Adrenal gland (tissue), 12 donors: ENCODE results near the gene LYRM4. TPM values are rescaled to one million over a fixed set of nuclear protein-coding genes. Genes with fewer than 3 reads are reported as not detected.

Source experiments
- DNase-seq, 7 donors: peaks; one replicate each; pipeline ENCODE4 v3.0.0-alpha.2; 2019 to 2020
- H3K27ac ChIP-seq, 5 donors: fragments of 200-600 bp; sonication (generic) in 4 of 5; 1 replicate in 3 of 5; 2 replicates in 2 of 5; pipeline versions ENCODE4 v1.5.1 to v1.8.0; 2016 to 2020; ENCODE audit warnings: mild to moderate bottlenecking in 1 of 5
- H3K27me3 ChIP-seq: fragments of 200-600 bp; 2 replicates; pipeline ENCODE4 v1.8.0; 2021
- H3K36me3 ChIP-seq, 2 donors: fragments of 200-600 bp; replicated peaks in 1 of 2; 1 replicate in 1 of 2; 2 replicates in 1 of 2; pipeline versions ENCODE4 v1.5.1 to v1.8.0; 2018 to 2022
- H3K4me1 ChIP-seq, 2 donors: fragments of 200-600 bp; replicated peaks in 1 of 2; 1 replicate in 1 of 2; 2 replicates in 1 of 2; pipeline versions ENCODE4 v1.5.1 to v1.8.0; 2018 to 2021
- H3K4me3 ChIP-seq, 4 donors: fragments of 200-600 bp; sonication (generic) in 3 of 4; one replicate each; pipeline ENCODE4 v1.5.1; 2016 to 2018
- H3K9me3 ChIP-seq, 3 donors: fragments of 200-600 bp; sonication (generic) in 1 of 3; replicated peaks in 1 of 3; 1 replicate in 2 of 3; 2 replicates in 1 of 3; pipeline versions ENCODE4 v1.5.1 to v1.8.0; 2016 to 2021
- POLR2A ChIP-seq, 2 donors: fragments of 450-650 bp; IDR thresholded peaks; one replicate each; pipeline ENCODE4 v1.6.1; 2017; ENCODE audit warnings: antibody characterized with exemption in 2 of 2, mild to moderate bottlenecking in 2 of 2, moderate library complexity in 1 of 2
- WGBS, 4 donors: extraction: QIAGEN DNeasy Blood & Tissue Kit in 2 of 4; methylation state at CpG; one replicate each; pipeline versions ENCODE4 v1.1.5 to v1.1.7; 2013 to 2017; 5-methylcytosine and 5-hydroxymethylcytosine counted together
- intact Hi-C, 2 donors: fragments of 100-400 bp; cut with DNase I; formaldehyde crosslinking; loops; one replicate each; pipeline versions ENCODE4 v1.14.1 to v1.15.0; 2022 to 2023
- polyA plus RNA-seq, 3 donors: library from polyadenylated mRNA; stranded (reverse); fragments of 200-250 nt in 2 of 3; fragments of 350-450 nt in 1 of 3; fragmentation: Illumina TruSeq in 1 of 3; extraction: RNeasy Lipid Tissue Mini Kit (QIAGEN cat#74804) in 1 of 3; gene quantifications; one replicate each; pipeline ENCODE4 v1.2.3, GENCODE V29; 2013 to 2014
- total RNA-seq, 9 donors: library from RNA; depleted of rRNA in 4 of 9; stranded (reverse); fragments of >200 nt in 4 of 9; fragments of 120-200 nt in 1 of 9; fragmentation: NEBNext Ultra II Directional in 1 of 9; extraction: Animal tissue kit (Norgen Biotek cat#: 25700) in 1 of 9; gene quantifications; one replicate each; pipeline versions ENCODE4 v1.1.0 to v1.2.4, GENCODE V29; 2013 to 2023
- TF ChIP-seq, protein P1 (sequence below), 6 experiments: fragments of 450-650 bp in 4 of 6; fragments of 200-600 bp in 2 of 6; sonication (generic) in 1 of 6; IDR thresholded peaks; 1 replicate in 5 of 6; 2 replicates in 1 of 6; pipeline versions ENCODE4 v1.5.1 to v1.8.0; 2016 to 2021; ENCODE audit warnings: antibody characterized with exemption in 6 of 6, mild to moderate bottlenecking in 2 of 6, moderate library complexity in 1 of 6
- donor health status: healthy with polysubstance abuse.
- donor health status: Bipolar disorder and iron deficiency.
- donor health status: DM: yes; HTN: yes; CAD: no.
- donor health status: DM: no; HTN: no; CAD: no.
- donor health status: DM: no; HTN: no; CAD: no.
- donor health status: DM: yes; HTN: yes; CAD: no.

LYRM4 gene
- total and polyA plus RNA-seq, 12 donors, result 16.1 to 65.1 (median 29.9) TPM

- no peak for DNase-seq
- Histone ChIP-seq H3K4me3 (no peak overlapping the region), H3K27me3 (no peaks in the 10 kb centered on the region), H3K9me3 (no peaks in the 10 kb centered on the region), H3K36me3 (no peaks in the 10 kb centered on the region), H3K27ac (no peak overlapping the region), H3K4me1 (peaks cover 0 to 8% of the 10 kb centered on the region in 2 donors)
- TF ChIP-seq POLR2A (IDR thresholded peaks at IDR 0.05), result no peak
- TF ChIP-seq, protein P1, sequence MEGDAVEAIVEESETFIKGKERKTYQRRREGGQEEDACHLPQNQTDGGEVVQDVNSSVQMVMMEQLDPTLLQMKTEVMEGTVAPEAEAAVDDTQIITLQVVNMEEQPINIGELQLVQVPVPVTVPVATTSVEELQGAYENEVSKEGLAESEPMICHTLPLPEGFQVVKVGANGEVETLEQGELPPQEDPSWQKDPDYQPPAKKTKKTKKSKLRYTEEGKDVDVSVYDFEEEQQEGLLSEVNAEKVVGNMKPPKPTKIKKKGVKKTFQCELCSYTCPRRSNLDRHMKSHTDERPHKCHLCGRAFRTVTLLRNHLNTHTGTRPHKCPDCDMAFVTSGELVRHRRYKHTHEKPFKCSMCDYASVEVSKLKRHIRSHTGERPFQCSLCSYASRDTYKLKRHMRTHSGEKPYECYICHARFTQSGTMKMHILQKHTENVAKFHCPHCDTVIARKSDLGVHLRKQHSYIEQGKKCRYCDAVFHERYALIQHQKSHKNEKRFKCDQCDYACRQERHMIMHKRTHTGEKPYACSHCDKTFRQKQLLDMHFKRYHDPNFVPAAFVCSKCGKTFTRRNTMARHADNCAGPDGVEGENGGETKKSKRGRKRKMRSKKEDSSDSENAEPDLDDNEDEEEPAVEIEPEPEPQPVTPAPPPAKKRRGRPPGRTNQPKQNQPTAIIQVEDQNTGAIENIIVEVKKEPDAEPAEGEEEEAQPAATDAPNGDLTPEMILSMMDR (IDR thresholded peaks at IDR 0.05), result no peak
- 82 to 87% (median 82%) methylated on average over 4 of the region's 4 CpGs for WGBS, 4 donors
- intact Hi-C loops, result no loop called here
Measured at GRCh38 chr6:5230081-5230480, 30.7 kb downstream of the LYRM4 start.

DNA sequence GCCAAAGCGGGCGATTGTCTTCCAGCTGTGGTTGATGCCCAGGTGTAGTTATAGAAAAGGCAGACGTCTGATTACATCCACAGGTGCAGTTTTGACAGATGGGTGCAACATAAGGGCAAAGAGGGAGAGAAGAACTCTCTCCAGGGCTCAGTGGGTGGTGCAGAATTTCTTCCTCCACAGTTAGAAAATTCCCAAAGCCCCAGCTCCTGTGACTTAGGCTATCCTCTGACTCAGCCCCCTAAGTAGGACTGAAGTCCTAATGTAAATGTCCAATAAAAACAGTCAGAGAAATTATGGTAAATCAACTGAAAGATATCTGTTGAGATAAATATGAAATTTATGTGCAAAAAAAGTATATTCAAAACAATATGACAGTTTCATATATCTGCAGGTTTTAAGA lies 31.4 kb downstream of the LYRM4 start:
- H3K4me1 ChIP-seq, result peaks cover 0 to 8% of the 10 kb centered on the region in 2 donors
- no peaks in the 10 kb centered on the region for H3K36me3 ChIP-seq
- DNase-seq, result no peak
- 90 to 98% (median 95%) methylated on average over 3 of the region's 3 CpGs for WGBS, 4 donors
- intact Hi-C loops, result no loop called here
- TF ChIP-seq POLR2A (IDR thresholded peaks at IDR 0.05), result no peak
- H3K27ac ChIP-seq, result no peak overlapping the region
- no peak overlapping the region for H3K4me3 ChIP-seq
- no peaks in the 10 kb centered on the region for H3K9me3 ChIP-seq
- H3K27me3 ChIP-seq, result no peaks in the 10 kb centered on the region

DNA sequence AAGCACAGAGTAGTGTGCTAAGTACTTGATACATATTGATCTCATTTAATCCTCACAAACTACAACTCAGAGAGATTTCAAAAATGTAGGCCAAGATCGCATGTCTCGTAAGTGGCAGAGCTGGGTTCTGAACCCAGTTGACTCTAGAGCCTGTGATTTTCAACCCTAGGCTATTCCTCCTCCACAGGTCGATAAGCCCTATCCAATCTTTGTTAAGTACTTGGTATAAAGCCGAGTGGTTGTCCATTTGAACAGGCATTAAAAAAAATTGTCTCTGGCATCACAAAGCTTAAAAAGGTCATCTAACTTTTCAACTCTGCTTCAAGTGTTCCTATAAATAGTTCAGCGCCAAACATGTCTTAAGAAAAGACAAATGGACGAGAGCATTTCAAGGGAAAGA lies 37.4 kb downstream of the LYRM4 start:
- no peaks in the 10 kb centered on the region for H3K27me3 ChIP-seq
- H3K4me3 ChIP-seq, result no peak overlapping the region
- no peaks in the 10 kb centered on the region for H3K9me3 ChIP-seq
- no peaks in the 10 kb centered on the region for H3K4me1 ChIP-seq
- TF ChIP-seq POLR2A (IDR thresholded peaks at IDR 0.05), result no peak
- TF ChIP-seq, protein P1 (IDR thresholded peaks at IDR 0.05), result no peak
- no peak overlapping the region for H3K27ac ChIP-seq
- intact Hi-C loops, result no loop called here
- DNase-seq, result no peak
- 91 to 94% (median 93%) methylated on average over 6 of the region's 6 CpGs for WGBS, 4 donors
- no peaks in the 10 kb centered on the region for H3K36me3 ChIP-seq

DNA sequence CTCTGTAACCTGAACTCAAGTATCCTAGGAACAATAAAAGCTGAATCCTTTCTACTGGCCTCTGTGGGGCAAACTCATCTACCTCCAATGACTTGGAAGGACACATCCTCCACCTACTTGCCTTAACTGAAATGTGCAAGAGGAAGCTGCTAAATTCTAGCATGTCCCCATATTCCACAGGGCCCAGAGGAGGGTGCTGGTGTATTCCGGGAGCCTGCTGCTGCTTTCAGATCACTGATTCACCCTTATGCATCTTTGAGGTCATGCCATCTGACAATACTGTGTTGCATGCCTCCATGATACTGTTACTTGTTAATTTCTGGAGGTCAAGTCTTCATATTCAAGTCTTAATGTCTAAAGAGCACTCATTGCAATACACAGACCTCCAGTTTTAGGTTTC lies 40.3 kb downstream of the LYRM4 start:
- WGBS, 4 donors, result 83 to 100% (median 89%) methylated on average over 1 of the region's 1 CpG
- Histone ChIP-seq H3K36me3 (no peaks in the 10 kb centered on the region), H3K27ac (no peak overlapping the region), H3K4me1 (no peaks in the 10 kb centered on the region), H3K4me3 (no peak overlapping the region), H3K9me3 (no peaks in the 10 kb centered on the region), H3K27me3 (no peaks in the 10 kb centered on the region)
- intact Hi-C loops, result no loop called here
- TF ChIP-seq POLR2A (IDR thresholded peaks at IDR 0.05), result no peak
- TF ChIP-seq, protein P1 (IDR thresholded peaks at IDR 0.05), result no peak
- no peak for DNase-seq

DNA sequence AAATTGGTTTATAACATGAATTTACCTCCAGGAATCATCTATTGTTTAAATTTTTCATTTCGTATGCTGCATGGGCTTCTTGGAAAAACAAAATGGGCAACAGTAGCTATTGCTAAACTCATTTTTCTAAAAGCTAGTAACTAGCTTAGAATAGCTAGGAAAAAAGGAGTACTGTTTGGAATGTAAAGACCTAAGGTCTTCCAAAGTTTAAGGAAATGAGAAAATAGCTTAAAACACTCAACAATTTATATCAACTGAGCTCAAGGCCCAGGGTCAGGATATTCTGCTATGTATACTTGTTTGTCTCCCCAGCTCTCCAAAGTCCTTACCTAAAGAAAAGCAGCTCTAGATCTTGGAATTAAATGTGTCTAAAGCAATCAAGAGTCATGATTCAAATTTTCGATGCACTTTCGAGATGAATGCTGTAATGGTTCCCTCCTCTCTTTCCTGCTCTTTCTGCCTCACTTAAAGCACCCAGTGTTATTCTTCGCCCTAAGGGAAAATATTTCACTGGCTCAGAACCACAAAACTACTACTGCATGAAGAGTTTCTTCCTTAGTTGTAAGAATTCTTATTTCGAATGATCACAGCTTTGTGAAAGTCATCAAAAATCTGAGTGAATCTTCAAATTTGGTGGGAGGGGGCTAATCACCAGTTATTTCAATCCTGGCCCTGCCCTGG lies 41.6 kb downstream of the LYRM4 start:
- Histone ChIP-seq H3K4me3 (no peak overlapping the region), H3K9me3 (no peaks in the 10 kb centered on the region), H3K27me3 (no peaks in the 10 kb centered on the region), H3K27ac (no peak overlapping the region), H3K4me1 (no peaks in the 10 kb centered on the region), H3K36me3 (no peaks in the 10 kb centered on the region)
- 81 to 88% (median 87%) methylated on average over 5 of the region's 5 CpGs for WGBS, 4 donors
- no peak for DNase-seq
- TF ChIP-seq, protein P1 (IDR thresholded peaks at IDR 0.05), result no peak
- TF ChIP-seq POLR2A (IDR thresholded peaks at IDR 0.05), result no peak
- intact Hi-C loops, result loop anchor here in 1 of 2 donors (10.0 kb wide), 4 partner anchors 46 to 176 kb away; partner anchors contain the start of genes FARS2 and LYRM4
